HepG2 (cell line): ENCODE data around the gene ZMIZ1. TPM values are rescaled to one million over a fixed set of nuclear protein-coding genes. Genes with fewer than 3 reads are reported as not detected.
A peak's percentile ranks its signal among the peaks of the same experiment; 100 is the strongest.

Experiments
- HNRNPLL ChIP-seq: fragments of 200-400 bp; formaldehyde crosslinking; IDR thresholded peaks from 2 replicates; pipeline ENCODE4 v1.6.1; 2017; ENCODE audit warnings: mild to moderate bottlenecking, low read depth, low read length; ENCODE audit not compliant: poor library complexity, severe bottlenecking
- KAT8 ChIP-seq: IDR thresholded peaks from 2 replicates; pipeline ENCODE4 v1.6.1; 2016; ENCODE audit warnings: missing genetic modification reagents, missing compliant biosample characterization
- KLF11 ChIP-seq: IDR thresholded peaks from 2 replicates; pipeline ENCODE4 v1.6.1; 2016; ENCODE audit warnings: missing compliant biosample characterization
- POLR2G ChIP-seq: fragments of 200-400 bp; formaldehyde crosslinking; IDR thresholded peaks from 2 replicates; pipeline ENCODE4 v1.6.1; 2018; ENCODE audit warnings: mild to moderate bottlenecking, low read depth, low read length, moderate library complexity
- RFXAP ChIP-seq: sonication (generic); formaldehyde crosslinking; IDR thresholded peaks from 2 replicates; pipeline ENCODE4 v1.4.0; 2020; ENCODE audit warnings: missing genetic modification reagents, borderline replicate concordance
- STAG1 ChIP-seq: sonication (generic); formaldehyde crosslinking; IDR thresholded peaks from 2 replicates; pipeline ENCODE4 v1.4.0; 2020; ENCODE audit warnings: missing genetic modification reagents
- TGIF2 ChIP-seq: IDR thresholded peaks from 2 replicates; pipeline ENCODE4 v1.6.1; 2016; ENCODE audit warnings: control low read depth, missing compliant biosample characterization
- ZMYM4 ChIP-seq: sonication (generic); formaldehyde crosslinking; IDR thresholded peaks from 2 replicates; pipeline ENCODE4 v1.8.1; 2023; ENCODE audit warnings: mild to moderate bottlenecking, missing genetic modification reagents
- ZNF230 ChIP-seq: sonication (generic); formaldehyde crosslinking; IDR thresholded peaks from 2 replicates; pipeline ENCODE4 v1.4.0; 2020; ENCODE audit warnings: mild to moderate bottlenecking, missing genetic modification reagents
- ZNF441 ChIP-seq: sonication (generic); formaldehyde crosslinking; IDR thresholded peaks from 2 replicates; pipeline ENCODE4 v1.7.0; 2021; ENCODE audit warnings: missing genetic modification reagents, borderline replicate concordance
- ZNF557 ChIP-seq: sonication (generic); formaldehyde crosslinking; IDR thresholded peaks from 2 replicates; pipeline ENCODE4 v1.4.0; 2020; ENCODE audit warnings: missing genetic modification reagents
- ZNF777 ChIP-seq: sonication (generic); formaldehyde crosslinking; IDR thresholded peaks from 2 replicates; pipeline ENCODE4 v1.4.0; 2020; ENCODE audit warnings: missing genetic modification reagents
- polyA plus RNA-seq, 8 experiments: library from polyadenylated mRNA; depleted of rRNA in 3 of 8; stranded (reverse) in 7 of 8; unstranded in 1 of 8; fragments of >200 nt; fragmentation: Illumina TruSeq in 4 of 8; extraction: Trizol in 4 of 8; gene quantifications; 2 replicates each; pipeline versions ENCODE4 v1.2.1 to v1.2.3, GENCODE V29; 2011 to 2016; ENCODE audit warnings: low read depth in 4 of 8, missing spikeins in 1 of 8, mixed read lengths in 1 of 8; ENCODE audit not compliant: insufficient read depth in 1 of 8
- total RNA-seq, 5 experiments: library from RNA; depleted of rRNA; stranded (reverse); fragments of >200 nt; fragmentation: Illumina TruSeq; extraction: Trizol; gene quantifications; 2 replicates each; pipeline ENCODE4 v1.2.3, GENCODE V29; 2016; ENCODE audit warnings: low read depth in 1 of 5
- TF ChIP-seq, protein P1 (sequence below): IDR thresholded peaks from 2 replicates; pipeline ENCODE4 v1.6.1; 2012; ENCODE audit warnings: low read depth, low read length, improper control_type of control experiment
- TF ChIP-seq, protein P2 (sequence below): sonication (generic); formaldehyde crosslinking; IDR thresholded peaks from 2 replicates; pipeline ENCODE4 v1.4.0; 2020; ENCODE audit warnings: missing genetic modification reagents
- TF ChIP-seq, protein P3 (sequence below): sonication (generic); formaldehyde crosslinking; IDR thresholded peaks from 2 replicates; pipeline ENCODE4 v1.4.0; 2020; ENCODE audit warnings: missing genetic modification reagents
- TF ChIP-seq, protein P4 (sequence below): IDR thresholded peaks from 2 replicates; pipeline ENCODE4 v1.6.1; 2016; ENCODE audit warnings: missing genetic modification reagents, missing compliant biosample characterization

The ZMIZ1 gene
- total and polyA plus RNA-seq, 2 of the 13 experiments (the other 11 are each of a cell fraction or from before 2014, with no cell fraction given): 5.3 to 10.2 TPM

DNA sequence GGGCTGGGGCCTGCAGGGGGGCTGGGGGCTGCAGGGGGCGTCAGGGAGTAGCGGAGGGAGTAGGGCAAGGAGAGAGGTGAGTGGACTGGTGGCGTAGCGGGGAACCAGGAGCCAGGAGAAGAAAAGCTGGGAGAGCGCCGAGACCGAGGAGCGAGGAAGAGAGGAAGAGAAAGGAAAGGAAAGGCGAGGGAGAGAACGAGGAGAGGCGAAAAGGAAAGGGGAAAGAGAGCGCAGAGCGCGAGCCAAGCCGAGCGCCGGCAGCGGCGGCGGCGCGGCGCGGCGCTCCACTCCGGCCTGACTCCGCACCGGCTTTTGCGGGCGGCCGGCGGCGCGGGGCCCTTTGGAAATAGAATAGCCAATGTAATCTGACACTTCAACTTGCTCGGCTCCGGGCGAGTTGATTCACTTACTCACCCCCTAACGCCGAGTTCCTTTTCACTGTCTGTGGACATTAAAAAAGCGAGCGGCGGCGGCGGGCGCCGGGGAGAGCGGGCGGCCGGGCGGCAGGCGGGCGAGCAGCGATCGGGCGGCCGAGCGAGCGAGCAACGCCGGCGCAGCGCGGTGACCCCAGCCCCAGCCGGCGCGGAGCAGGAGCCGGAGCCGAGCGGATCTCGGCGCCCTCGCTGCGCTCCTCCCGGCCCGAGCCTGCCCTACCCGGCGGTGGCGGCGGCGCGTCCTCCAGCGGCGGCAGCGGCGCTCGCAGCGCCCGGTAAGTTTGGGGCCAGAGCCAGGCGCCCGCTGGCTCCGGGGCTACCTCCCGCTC is at the start of gene ZMIZ1 (continued):
- TF ChIP-seq, protein P1, sequence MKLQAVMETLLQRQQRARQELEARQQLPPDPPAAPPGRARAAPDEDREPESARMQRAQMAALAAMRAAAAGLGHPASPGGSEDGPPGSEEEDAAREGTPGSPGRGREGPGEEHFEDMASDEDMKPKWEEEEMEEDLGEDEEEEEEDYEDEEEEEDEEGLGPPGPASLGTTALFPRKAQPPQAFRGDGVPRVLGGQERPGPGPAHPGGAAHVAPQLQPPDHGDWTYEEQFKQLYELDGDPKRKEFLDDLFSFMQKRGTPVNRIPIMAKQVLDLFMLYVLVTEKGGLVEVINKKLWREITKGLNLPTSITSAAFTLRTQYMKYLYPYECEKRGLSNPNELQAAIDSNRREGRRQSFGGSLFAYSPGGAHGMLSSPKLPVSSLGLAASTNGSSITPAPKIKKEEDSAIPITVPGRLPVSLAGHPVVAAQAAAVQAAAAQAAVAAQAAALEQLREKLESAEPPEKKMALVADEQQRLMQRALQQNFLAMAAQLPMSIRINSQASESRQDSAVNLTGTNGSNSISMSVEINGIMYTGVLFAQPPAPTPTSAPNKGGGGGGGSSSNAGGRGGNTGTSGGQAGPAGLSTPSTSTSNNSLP: 0 out of 2 replicates have a peak, but pooled peaks have one; percentile 37
- TF ChIP-seq ZNF441 (CRISPR knock-in tag) (peak; percentile 31), KLF11 (CRISPR knock-in tag) (no peak), ZNF777 (CRISPR knock-in tag) (0 out of 2 replicates have a peak, but pooled peaks have one; percentile 3), TGIF2 (CRISPR knock-in tag) (0 out of 2 replicates have a peak, but pooled peaks have one; percentile 43), ZMYM4 (CRISPR knock-in tag) (peak; percentile 39; the same call in 1 of the 2 replicates), KAT8 (peak; percentile 42; the same call in 1 of the 2 replicates), ZNF230 (no peak), ZNF557 (no peak), HNRNPLL (peak; percentile 45), RFXAP (CRISPR knock-in tag) (no peak), STAG1 (CRISPR knock-in tag) (peak; percentile 19; the same call in 1 of the 2 replicates), POLR2G (peak; percentile 84)
- TF ChIP-seq, protein P2, sequence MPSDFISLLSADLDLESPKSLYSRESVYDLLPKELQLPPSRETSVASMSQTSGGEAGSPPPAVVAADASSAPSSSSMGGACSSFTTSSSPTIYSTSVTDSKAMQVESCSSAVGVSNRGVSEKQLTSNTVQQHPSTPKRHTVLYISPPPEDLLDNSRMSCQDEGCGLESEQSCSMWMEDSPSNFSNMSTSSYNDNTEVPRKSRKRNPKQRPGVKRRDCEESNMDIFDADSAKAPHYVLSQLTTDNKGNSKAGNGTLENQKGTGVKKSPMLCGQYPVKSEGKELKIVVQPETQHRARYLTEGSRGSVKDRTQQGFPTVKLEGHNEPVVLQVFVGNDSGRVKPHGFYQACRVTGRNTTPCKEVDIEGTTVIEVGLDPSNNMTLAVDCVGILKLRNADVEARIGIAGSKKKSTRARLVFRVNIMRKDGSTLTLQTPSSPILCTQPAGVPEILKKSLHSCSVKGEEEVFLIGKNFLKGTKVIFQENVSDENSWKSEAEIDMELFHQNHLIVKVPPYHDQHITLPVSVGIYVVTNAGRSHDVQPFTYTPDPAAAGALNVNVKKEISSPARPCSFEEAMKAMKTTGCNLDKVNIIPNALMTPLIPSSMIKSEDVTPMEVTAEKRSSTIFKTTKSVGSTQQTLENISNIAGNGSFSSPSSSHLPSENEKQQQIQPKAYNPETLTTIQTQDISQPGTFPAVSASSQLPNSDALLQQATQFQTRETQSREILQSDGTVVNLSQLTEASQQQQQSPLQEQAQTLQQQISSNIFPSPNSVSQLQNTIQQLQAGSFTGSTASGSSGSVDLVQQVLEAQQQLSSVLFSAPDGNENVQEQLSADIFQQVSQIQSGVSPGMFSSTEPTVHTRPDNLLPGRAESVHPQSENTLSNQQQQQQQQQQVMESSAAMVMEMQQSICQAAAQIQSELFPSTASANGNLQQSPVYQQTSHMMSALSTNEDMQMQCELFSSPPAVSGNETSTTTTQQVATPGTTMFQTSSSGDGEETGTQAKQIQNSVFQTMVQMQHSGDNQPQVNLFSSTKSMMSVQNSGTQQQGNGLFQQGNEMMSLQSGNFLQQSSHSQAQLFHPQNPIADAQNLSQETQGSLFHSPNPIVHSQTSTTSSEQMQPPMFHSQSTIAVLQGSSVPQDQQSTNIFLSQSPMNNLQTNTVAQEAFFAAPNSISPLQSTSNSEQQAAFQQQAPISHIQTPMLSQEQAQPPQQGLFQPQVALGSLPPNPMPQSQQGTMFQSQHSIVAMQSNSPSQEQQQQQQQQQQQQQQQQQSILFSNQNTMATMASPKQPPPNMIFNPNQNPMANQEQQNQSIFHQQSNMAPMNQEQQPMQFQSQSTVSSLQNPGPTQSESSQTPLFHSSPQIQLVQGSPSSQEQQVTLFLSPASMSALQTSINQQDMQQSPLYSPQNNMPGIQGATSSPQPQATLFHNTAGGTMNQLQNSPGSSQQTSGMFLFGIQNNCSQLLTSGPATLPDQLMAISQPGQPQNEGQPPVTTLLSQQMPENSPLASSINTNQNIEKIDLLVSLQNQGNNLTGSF (CRISPR knock-in tag): no peak
- TF ChIP-seq, protein P3, sequence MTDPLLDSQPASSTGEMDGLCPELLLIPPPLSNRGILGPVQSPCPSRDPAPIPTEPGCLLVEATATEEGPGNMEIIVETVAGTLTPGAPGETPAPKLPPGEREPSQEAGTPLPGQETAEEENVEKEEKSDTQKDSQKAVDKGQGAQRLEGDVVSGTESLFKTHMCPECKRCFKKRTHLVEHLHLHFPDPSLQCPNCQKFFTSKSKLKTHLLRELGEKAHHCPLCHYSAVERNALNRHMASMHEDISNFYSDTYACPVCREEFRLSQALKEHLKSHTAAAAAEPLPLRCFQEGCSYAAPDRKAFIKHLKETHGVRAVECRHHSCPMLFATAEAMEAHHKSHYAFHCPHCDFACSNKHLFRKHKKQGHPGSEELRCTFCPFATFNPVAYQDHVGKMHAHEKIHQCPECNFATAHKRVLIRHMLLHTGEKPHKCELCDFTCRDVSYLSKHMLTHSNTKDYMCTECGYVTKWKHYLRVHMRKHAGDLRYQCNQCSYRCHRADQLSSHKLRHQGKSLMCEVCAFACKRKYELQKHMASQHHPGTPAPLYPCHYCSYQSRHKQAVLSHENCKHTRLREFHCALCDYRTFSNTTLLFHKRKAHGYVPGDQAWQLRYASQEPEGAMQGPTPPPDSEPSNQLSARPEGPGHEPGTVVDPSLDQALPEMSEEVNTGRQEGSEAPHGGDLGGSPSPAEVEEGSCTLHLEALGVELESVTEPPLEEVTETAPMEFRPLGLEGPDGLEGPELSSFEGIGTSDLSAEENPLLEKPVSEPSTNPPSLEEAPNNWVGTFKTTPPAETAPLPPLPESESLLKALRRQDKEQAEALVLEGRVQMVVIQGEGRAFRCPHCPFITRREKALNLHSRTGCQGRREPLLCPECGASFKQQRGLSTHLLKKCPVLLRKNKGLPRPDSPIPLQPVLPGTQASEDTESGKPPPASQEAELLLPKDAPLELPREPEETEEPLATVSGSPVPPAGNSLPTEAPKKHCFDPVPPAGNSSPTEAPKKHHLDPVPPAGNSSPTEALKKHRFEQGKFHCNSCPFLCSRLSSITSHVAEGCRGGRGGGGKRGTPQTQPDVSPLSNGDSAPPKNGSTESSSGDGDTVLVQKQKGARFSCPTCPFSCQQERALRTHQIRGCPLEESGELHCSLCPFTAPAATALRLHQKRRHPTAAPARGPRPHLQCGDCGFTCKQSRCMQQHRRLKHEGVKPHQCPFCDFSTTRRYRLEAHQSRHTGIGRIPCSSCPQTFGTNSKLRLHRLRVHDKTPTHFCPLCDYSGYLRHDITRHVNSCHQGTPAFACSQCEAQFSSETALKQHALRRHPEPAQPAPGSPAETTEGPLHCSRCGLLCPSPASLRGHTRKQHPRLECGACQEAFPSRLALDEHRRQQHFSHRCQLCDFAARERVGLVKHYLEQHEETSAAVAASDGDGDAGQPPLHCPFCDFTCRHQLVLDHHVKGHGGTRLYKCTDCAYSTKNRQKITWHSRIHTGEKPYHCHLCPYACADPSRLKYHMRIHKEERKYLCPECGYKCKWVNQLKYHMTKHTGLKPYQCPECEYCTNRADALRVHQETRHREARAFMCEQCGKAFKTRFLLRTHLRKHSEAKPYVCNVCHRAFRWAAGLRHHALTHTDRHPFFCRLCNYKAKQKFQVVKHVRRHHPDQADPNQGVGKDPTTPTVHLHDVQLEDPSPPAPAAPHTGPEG (CRISPR knock-in tag): peak; percentile 30; the same call in 1 of the 2 replicates
- TF ChIP-seq, protein P4, sequence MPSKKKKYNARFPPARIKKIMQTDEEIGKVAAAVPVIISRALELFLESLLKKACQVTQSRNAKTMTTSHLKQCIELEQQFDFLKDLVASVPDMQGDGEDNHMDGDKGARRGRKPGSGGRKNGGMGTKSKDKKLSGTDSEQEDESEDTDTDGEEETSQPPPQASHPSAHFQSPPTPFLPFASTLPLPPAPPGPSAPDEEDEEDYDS (CRISPR knock-in tag): peak; percentile 76
